ENCODE data around the gene NMRK1. TPM values are rescaled to one million over a fixed set of nuclear protein-coding genes. Genes with fewer than 3 reads are reported as not detected.

Gene NMRK1
- total RNA-seq, 1 donor from 2014 or later = 13.8 TPM

DNA sequence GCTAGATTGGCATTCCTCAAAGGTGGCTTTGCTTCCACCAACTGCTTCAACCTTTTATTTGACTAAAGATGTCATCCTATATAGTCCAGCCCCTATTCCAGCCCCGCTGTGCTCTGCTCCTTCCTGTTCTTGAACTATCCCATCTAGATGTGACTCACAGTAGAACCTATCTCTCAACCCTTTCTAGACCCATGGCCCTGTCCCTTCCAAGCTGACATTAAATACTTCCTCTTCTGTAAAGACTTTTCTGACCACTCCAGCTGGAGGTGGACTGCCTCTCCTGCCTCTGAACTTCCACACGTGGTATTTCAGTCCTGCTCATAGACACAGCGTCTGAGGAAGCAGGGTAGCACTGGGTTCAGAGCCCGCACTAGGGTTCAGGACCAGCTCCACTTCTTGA, 32.7 kb upstream of the NMRK1 start:
- H3K27ac ChIP-seq (replicated peaks) = no peak overlapping the region
- H3K4me1 ChIP-seq = peaks cover 7% of the 10 kb centered on the region
- TF ChIP-seq, protein P1, sequence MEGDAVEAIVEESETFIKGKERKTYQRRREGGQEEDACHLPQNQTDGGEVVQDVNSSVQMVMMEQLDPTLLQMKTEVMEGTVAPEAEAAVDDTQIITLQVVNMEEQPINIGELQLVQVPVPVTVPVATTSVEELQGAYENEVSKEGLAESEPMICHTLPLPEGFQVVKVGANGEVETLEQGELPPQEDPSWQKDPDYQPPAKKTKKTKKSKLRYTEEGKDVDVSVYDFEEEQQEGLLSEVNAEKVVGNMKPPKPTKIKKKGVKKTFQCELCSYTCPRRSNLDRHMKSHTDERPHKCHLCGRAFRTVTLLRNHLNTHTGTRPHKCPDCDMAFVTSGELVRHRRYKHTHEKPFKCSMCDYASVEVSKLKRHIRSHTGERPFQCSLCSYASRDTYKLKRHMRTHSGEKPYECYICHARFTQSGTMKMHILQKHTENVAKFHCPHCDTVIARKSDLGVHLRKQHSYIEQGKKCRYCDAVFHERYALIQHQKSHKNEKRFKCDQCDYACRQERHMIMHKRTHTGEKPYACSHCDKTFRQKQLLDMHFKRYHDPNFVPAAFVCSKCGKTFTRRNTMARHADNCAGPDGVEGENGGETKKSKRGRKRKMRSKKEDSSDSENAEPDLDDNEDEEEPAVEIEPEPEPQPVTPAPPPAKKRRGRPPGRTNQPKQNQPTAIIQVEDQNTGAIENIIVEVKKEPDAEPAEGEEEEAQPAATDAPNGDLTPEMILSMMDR (IDR thresholded peaks at IDR 0.05; ENCODE audit: borderline replicate concordance) = no peak
- H3K9me3 ChIP-seq (replicated peaks) = no peaks in the 10 kb centered on the region
- no peaks in the 10 kb centered on the region for H3K27me3 ChIP-seq (ENCODE audit: low read depth)
- no peak overlapping the region for H3K4me3 ChIP-seq
- H3K36me3 ChIP-seq = peaks cover 29% of the 10 kb centered on the region
- intact Hi-C loops (cut with micrococcal nuclease) = no loop called here
- DNase-seq = no peak

DNA sequence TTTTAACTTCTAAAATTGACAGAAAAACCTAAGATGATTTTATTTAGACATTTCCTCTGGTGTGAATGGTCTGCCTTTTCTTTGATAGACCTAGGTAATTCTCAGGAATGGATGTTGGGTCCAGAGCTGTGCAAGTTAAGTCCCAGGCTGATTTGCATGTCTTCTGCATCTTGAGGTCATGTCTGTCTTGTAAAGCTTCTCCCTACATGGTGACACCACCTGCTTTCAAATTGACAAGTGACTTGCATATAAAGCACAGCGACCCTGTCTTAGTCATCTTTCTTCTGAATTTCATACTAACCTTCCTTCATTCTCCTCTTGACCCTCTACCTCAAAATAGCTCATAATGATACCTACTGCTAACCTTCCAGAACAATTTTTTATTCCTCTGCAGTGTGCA, 29.6 kb upstream of the NMRK1 start:
- Histone ChIP-seq H3K27me3 (ENCODE audit: low read depth) (no peaks in the 10 kb centered on the region), H3K36me3 (peaks cover 29% of the 10 kb centered on the region), H3K4me1 (peaks cover 20% of the 10 kb centered on the region), H3K4me3 (no peak overlapping the region), H3K9me3 (replicated peaks) (no peaks in the 10 kb centered on the region), H3K27ac (replicated peaks) (no peak overlapping the region)
- intact Hi-C loops (cut with micrococcal nuclease) = no loop called here
- DNase-seq = no peak
- TF ChIP-seq, protein P1 (IDR thresholded peaks at IDR 0.05; ENCODE audit: borderline replicate concordance) = no peak

DNA sequence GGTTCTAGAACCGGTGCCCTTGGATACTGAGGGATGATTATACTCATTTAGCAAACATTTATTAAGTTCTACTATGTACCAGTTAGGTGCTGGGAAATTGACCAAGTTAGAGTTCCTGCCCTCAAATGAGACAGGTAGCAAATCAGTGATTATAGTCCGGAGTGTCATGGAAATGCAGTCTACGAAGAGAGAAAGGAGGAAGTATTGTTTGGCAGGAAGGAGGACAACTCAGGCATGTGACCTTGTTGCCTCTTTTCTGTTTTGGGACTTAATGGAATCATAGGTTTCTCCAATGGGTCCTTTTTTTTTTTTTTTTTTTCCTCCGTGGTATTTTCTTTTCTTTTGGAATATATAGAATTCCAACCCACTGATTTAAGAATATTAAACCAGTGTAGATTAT, 28.4 kb upstream of the NMRK1 start:
- Histone ChIP-seq H3K4me3 (no peak overlapping the region), H3K27me3 (ENCODE audit: low read depth) (no peaks in the 10 kb centered on the region), H3K36me3 (peaks cover 29% of the 10 kb centered on the region), H3K4me1 (peaks cover 30% of the 10 kb centered on the region), H3K9me3 (replicated peaks) (no peaks in the 10 kb centered on the region), H3K27ac (replicated peaks) (no peak overlapping the region)
- intact Hi-C loops (cut with micrococcal nuclease) = no loop called here
- no peak for DNase-seq
- TF ChIP-seq, protein P1 (IDR thresholded peaks at IDR 0.05; ENCODE audit: borderline replicate concordance) = no peak

DNA sequence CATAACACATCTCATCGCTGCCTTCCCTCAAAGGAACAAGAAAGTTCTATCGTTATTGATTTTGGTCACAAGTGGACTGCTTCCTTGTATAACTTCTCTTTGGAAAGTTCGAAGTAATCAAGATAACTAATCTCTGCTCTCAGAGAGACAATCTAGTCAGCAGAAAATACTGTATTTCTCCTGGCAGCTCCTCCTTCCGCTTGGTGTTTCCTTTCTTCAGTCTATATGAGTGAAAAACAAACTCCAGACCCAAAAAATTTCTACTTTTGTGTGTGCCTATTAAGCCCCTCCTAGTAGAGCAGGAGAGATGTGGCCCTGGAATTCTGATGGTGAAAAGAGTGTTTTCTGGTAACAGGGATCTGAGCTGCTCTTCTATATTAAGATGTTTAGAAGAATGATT, 24.8 kb upstream of the NMRK1 start:
- TF ChIP-seq, protein P1 (IDR thresholded peaks at IDR 0.05; ENCODE audit: borderline replicate concordance) = no peak
- peaks cover 5% of the 10 kb centered on the region for H3K36me3 ChIP-seq
- no peaks in the 10 kb centered on the region for H3K27me3 ChIP-seq (ENCODE audit: low read depth)
- intact Hi-C loops (cut with micrococcal nuclease) = no loop called here
- no peak overlapping the region for H3K27ac ChIP-seq (replicated peaks)
- no peak for DNase-seq
- peaks cover 60% of the 10 kb centered on the region for H3K4me1 ChIP-seq
- no peaks in the 10 kb centered on the region for H3K9me3 ChIP-seq (replicated peaks)
- H3K4me3 ChIP-seq = no peak overlapping the region

DNA sequence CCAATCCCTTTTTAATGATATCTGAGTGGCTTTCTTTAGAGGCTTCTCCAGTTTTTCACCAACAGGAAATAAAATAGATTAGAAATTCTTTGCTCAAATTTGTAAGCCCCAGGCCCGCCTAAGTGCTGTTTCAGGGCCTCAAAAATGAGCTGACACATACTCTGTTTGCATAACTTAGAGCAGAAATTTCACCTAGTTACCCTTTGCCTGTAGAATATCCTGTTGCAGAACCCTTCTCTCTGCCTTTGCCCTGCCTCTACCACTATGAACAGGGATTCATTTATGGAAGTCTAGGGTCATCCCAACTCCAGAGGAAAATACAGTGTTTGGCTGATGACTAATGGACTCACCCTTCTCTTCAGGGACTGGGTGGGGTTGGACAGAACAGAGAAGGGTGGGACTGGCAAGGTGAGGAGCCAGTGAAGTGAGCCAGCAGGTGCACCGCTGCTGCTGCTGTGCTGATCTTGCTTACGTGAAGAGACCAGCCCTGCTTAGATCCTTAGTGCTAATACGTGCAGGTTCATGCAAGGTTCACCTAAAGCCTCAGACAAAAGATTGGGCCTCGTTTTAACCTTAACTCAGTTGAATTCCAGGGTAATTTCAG, 23.2 kb upstream of the NMRK1 start:
- Histone ChIP-seq H3K27me3 (ENCODE audit: low read depth) (no peaks in the 10 kb centered on the region), H3K9me3 (replicated peaks) (no peaks in the 10 kb centered on the region), H3K36me3 (no peaks in the 10 kb centered on the region), H3K4me3 (no peak overlapping the region), H3K27ac (replicated peaks) (no peak overlapping the region), H3K4me1 (peaks cover 68% of the 10 kb centered on the region)
- intact Hi-C loops (cut with micrococcal nuclease) = no loop called here
- TF ChIP-seq, protein P1 (IDR thresholded peaks at IDR 0.05; ENCODE audit: borderline replicate concordance) = no peak
- DNase-seq = no peak

Measured in left ventricle myocardium inferior (tissue), 1 donor.